NCI-H526 (cell line): Measurements from ENCODE around the gene WWC1.

Experiments used
- DNase-seq, 2 experiments: peaks; one replicate each; lab custom pipeline; 2025; lab: John Stamatoyannopoulos, UW

WWC1 gene

GRCh38 chr5:168291342-168291963 is at the start of gene WWC1:
Gene WWC1 (plus strand): TSS chr5:168291645. CDS start chr5:168292153, 508 bp downstream.
- DNase-seq: peak; percentile 39 to 90

- DNase-seq: no peak
These were observed 46.4 kb upstream of the WWC1 start for GRCh38 chr5:168244838-168245559.

- peak in 1 of 2 experiments; percentile 19 for DNase-seq
These were observed 41.5 kb upstream of the WWC1 start for GRCh38 chr5:168249923-168250322.

DNA sequence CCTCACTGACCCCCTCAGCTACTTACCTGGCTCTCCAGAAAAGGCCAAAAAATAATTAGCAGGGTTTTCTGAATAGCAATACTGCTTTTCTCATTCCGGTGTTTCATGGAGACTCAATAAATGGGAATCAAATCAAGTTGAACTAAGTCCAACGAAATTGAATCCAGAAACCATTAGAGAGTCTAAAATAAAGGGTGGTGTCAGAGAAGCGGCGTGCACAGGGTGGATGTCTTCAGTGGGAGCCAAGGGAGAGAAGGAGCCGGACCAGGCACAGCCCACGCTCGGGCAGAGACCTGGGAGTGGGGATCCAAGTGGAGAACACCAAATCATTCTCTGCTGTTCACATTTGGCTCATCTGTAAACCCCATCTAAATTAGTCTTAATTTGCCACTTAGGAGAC is 40.2 kb upstream of the WWC1 start:
- no peak for DNase-seq

- no peak for DNase-seq
These were observed 37.3 kb upstream of the WWC1 start for GRCh38 chr5:168254013-168254693.

DNA sequence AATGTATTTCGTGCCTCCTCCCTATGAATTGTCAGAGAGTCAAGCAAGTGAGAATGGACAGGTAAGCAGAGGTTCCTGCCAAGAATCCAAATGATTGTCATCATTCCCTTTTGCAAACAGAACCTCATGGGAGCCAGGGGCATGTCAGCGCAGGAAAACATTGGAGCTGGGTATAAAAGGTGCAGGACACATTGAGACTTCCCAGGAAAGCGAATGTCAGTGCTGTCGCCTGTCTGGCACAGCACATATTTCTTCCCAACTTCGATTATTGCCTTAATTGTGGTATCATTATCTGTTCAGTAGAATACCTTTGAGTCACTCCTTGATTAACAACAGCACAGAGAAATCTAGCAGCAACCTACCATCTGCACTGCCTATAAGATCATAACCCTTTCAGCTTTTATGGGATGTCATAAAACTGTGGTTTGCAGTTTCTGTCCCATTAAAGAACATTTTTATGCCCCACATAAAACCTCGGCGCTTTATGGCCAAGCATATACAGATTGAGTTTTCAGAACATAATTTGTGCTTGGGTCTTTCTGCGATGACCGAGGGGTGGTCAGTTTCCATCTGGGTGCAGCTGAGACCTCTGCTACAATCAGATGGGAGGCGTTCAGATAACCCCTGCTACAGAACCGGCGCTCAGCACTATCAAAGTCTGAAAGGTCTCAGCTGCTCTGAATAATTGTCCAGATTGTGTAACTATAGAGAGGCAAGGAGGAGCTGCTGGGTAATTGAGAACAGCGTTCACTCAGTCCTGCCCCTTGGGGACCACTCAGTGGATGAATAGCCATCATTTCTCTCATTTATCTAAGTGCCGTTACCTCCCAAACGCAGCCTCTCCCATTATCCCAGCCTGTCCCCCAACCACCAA is 30.9 kb upstream of the WWC1 start:
- no peak for DNase-seq

DNA sequence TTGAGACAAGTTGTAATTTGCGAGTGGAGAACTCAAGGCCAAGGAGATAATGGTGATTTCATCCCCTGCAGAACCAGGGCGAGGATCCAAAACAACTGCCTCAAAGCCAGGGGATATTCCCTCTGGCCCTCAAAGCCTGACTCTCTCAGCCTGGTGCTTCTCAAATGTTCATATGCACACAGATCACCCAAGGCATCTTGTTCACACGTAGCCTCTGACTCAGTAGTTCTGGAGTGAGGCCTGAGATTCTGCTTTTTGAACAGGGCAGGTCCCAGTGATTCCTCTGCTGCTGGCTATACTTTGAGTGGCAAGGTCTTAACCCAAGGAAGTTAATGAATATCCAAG is 30.2 kb upstream of the WWC1 start:
- no peak for DNase-seq

DNA sequence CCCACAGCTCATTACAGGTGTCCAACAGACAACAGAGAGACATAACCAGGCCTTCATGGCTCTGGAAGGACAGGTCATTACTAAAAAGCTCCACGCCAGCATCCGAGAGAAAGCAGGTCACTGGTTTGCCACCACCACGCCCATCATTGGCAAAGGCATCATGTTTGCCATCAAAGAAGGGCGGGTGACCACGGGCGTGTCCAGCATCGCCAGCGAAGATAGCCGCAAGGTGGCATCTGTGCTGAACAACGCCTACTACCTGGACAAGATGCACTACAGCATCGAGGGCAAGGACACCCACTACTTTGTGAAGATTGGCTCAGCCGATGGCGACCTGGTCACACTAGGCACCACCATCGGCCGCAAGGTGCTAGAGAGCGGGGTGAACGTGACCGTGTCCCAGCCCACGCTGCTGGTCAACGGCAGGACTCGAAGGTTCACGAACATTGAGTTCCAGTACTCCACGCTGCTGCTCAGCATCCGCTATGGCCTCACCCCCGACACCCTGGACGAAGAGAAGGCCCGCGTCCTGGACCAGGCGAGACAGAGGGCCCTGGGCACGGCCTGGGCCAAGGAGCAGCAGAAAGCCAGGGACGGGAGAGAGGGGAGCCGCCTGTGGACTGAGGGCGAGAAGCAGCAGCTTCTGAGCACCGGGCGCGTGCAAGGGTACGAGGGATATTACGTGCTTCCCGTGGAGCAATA is 29.3 kb upstream of the WWC1 start:
- DNase-seq: no peak

DNA sequence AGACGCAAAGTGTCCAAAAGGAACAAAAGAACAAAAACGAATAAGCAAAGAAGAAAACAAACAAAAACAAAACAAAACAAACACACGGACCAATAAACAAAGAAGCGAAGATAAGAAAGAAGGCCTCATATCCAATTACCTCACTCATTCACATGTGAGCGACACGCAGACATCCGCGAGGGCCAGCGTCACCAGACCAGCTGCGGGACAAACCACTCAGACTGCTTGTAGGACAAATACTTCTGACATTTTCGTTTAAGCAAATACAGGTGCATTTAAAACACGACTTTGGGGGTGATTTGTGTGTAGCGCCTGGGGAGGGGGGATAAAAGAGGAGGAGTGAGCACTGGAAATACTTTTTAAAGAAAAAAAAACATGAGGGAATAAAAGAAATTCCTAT is 28.3 kb upstream of the WWC1 start:
- DNase-seq: no peak

DNA sequence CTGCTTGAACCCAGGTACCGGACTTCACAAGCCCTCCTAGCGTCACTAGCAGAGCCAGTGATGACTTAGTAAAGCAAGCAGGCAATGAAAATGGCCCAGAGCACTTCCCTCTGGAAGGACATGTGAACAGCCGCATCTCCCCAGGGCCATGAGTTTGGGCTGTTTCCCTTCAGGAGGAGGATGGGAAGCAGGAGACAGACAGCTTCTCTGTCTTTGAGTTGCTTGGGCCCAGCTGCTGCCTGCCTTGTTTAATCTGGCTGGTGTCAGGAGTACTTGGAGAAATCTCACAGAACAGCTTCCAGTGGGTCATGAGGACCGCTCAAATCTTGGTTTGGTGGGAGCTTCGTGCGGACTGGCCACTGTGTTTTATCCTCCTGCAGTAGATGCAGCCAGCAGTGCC is 25.4 kb upstream of the WWC1 start:
- DNase-seq: no peak

DNA sequence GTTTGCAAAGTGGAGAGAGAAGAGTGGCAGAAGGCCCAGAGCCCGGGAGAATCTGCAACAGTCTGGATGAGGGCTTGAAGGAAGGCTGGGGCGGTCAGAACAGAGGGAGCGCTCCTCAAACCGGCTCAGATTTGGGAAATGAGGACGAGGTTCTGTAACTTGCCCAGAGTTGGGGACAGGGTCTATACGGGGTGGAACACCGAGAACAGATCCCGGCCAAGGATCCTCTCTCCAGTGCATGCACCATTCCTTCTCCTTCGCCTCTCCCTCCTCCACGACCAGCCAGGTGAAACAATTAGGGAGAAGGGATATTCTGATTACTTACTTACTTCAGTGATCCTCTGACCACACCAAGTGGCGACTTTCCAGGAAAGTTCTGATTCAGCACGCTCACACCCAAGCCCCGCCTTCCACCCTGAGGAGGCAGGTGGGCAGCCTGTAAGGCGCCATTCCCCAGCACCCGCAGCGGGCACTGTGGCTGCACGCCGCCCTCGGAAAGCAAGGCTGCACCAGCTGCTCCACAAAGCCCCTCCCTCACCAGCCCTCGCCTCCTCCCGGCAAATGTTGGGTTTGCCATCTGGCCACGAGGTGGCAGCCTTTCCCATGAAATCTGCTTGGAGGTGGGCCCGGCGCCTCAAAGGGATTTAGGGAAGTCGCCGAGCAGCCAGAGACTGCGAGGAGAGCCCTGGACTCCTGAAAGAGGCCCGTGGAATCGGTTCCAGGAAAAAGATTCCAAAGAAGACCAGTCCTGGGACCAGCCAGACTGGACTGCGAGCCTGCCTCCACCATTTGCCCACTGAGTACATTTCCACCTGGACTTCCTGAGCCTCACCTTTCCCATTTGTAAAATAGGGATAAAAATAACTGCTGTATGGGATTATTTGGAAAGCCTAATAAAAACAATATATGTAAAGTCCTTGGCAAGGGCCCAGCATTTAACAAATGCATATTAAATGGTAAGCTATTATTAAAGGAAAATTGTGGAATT is 22.2 kb upstream of the WWC1 start:
- DNase-seq: peak; percentile 82 to 94

GRCh38 chr5:168269937-168270330 is 21.5 kb upstream of the WWC1 start:
- DNase-seq: no peak

DNA sequence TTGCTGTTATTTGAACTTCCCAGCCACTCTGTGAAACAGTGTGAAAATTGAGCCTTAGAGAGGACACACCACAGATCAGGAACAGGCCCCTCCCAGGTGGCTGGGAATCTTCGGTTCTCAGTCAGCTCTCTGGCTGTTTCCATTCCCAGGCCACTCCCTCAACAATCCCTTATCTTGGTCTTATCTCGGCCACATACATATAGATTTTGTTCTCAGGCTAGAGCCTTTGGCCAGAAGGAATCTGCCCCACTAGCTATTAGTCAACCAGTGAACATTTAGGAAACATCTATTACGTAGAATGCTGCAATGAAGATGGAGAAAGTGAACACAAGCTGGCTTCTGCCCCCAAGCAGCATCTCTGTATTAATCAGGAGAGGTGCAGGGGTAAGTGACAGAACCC is 21.0 kb upstream of the WWC1 start:
- DNase-seq: no peak

GRCh38 chr5:168273056-168273980 is 18.1 kb upstream of the WWC1 start:
- no peak for DNase-seq

DNA sequence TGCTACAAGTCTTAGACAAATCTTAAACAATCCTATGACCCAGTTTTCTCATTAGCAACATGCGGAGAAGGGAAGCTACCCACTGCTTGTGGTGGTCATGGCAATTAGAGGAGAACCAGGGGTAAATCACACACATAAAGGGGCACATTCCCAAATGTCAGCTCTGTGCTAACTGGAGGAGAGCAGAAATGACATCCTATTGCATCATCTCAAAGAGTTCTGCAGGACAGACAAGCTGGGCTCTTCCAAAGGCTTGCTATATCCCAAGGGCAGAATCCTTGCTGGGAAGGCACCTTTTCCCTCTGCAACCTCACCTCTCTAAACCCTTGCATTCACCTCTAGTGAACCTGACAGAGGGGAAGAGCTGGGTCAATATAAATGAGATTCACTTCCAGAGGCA is 17.0 kb upstream of the WWC1 start:
- no peak for DNase-seq

DNA sequence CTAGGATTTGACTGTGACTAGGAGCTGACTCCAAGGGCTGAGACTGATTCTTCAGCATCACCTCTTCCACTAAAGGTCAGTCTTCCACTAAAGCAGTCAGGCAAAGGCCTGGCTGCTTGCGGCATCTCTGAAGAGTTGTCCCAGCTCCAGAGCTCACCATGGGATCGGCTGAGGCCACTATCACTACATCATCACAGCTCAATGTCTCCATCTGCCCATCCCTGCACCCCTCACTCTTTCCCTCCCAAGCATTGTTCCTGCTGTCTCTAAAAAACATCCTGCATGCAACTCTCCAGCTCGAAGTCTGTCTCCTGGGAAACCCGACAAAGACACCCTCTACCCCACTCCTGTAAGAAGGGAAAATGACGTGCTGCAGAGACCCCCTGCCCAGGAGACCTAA is 15.5 kb upstream of the WWC1 start:
- no peak for DNase-seq

DNA sequence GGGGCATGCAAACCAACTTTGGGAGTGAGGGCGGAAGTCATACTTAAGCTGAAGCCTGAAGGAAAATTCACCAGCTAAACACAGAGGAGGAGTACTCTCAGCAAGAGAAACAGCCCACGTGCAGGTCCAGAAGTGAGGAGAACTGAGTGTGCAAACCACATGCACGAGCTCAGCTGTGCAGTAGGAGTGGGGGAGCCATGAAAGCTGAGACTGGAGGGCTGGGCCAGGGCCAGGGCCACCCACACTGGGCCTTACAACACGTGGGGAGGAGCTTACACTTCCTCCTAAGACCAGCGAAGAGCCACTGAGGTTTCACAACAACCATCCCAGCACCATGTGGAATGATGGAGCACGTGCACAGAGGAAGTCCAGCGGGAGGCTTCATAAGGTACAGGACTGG is 9.3 kb upstream of the WWC1 start:
- DNase-seq: no peak

- DNase-seq: no peak
These were observed 6.6 kb upstream of the WWC1 start for GRCh38 chr5:168284809-168285208.

- DNase-seq: no peak
These were observed 5.7 kb upstream of the WWC1 start for GRCh38 chr5:168285696-168286095.
